Activated T-helper 9 cell treated with anti-CD3 and anti-CD28 coated beads, Interleukin-2, amount 50 U/mL, for 16 hours (primary cell): ENCODE measurements around the gene SCN1A.
"Not testable (repeated sequence)": the region's sequence is repeated elsewhere in the genome, so short reads cannot be mapped to it uniquely, and the experiment has no call there.

ENCODE experiments used
- DNase-seq: peaks from one replicate; pipeline ENCODE4 v3.0.0-alpha.2; 2020; ENCODE audit warnings: low read depth

The SCN1A gene

GRCh38 chr2:166135152-166135848 is 7.5 kb upstream of the SCN1A start:
- no peak for DNase-seq

GRCh38 chr2:166134252-166135151 is 6.7 kb upstream of the SCN1A start:
- no peak for DNase-seq

- DNase-seq = no peak
Measured at GRCh38 chr2:166133653-166134052, 5.8 kb upstream of the SCN1A start.

GRCh38 chr2:166128156-166128505 is 311 bp upstream of the SCN1A start:
- no peak for DNase-seq

GRCh38 chr2:166126007-166126639 is 1.7 kb downstream of the SCN1A start:
- no peak for DNase-seq

- DNase-seq = no peak
Measured at GRCh38 chr2:166125557-166125956, 2.3 kb downstream of the SCN1A start.

GRCh38 chr2:166118180-166118579 is 9.6 kb downstream of the SCN1A start:
- no peak for DNase-seq

- no peak for DNase-seq
Measured at GRCh38 chr2:166117491-166117890, 10.3 kb downstream of the SCN1A start.

- no peak for DNase-seq
Measured at GRCh38 chr2:166115589-166115988, 12.2 kb downstream of the SCN1A start.

GRCh38 chr2:166112193-166112605 is 15.6 kb downstream of the SCN1A start:
- DNase-seq = no peak

- DNase-seq = no peak
Measured at GRCh38 chr2:166106431-166107015, 21.3 kb downstream of the SCN1A start.

- no peak for DNase-seq
Measured at GRCh38 chr2:166104773-166105172, 23.0 kb downstream of the SCN1A start.

- DNase-seq = no peak
Measured at GRCh38 chr2:166104084-166104483, 23.7 kb downstream of the SCN1A start.

- not testable (repeated sequence) for DNase-seq
Measured at GRCh38 chr2:166103277-166103676, 24.5 kb downstream of the SCN1A start.

GRCh38 chr2:166094325-166094724 is 33.5 kb downstream of the SCN1A start:
- DNase-seq = no peak

GRCh38 chr2:166092889-166093288 is 34.9 kb downstream of the SCN1A start:
- no peak for DNase-seq

- no peak for DNase-seq
Measured at GRCh38 chr2:166091439-166091838, 36.4 kb downstream of the SCN1A start.

- no peak for DNase-seq
Measured at GRCh38 chr2:166090908-166091307, 36.9 kb downstream of the SCN1A start.

- no peak for DNase-seq
Measured at GRCh38 chr2:166090346-166090745, 37.5 kb downstream of the SCN1A start.

GRCh38 chr2:166088634-166089033 is 39.2 kb downstream of the SCN1A start:
- no peak for DNase-seq

- DNase-seq = no peak
Measured at GRCh38 chr2:166084301-166084700, 43.5 kb downstream of the SCN1A start.

GRCh38 chr2:166082736-166083135 is 45.1 kb downstream of the SCN1A start:
- DNase-seq = no peak

- no peak for DNase-seq
Measured at GRCh38 chr2:166081852-166082251, 46.0 kb downstream of the SCN1A start.
